A549 (cell line): ENCODE measurements around the gene MAPKAP1.

Experiments
- BHLHE40 ChIP-seq: IDR thresholded peaks from 2 replicates; pipeline ENCODE4 v1.6.1; 2012; ENCODE audit warnings: low read depth, low read length, inconsistent platforms
- CBX2 ChIP-seq: fragments of 200-600 bp; sonication (generic); IDR thresholded peaks from 2 replicates; pipeline ENCODE4 v1.6.1; 2016; ENCODE audit warnings: low read depth, mild to moderate bottlenecking, borderline replicate concordance
- CHD2 ChIP-seq: fragments of 150-350 bp; IDR thresholded peaks from 2 replicates; pipeline ENCODE4 v1.6.1; 2014; ENCODE audit warnings: low read length; ENCODE audit not compliant: partially characterized antibody
- CHD4 ChIP-seq: fragments of 200-600 bp; sonication (generic); IDR thresholded peaks from 2 replicates; pipeline ENCODE4 v1.6.1; 2016; ENCODE audit warnings: antibody characterized with exemption, mild to moderate bottlenecking, borderline replicate concordance
- EP300 ChIP-seq, 2 experiments: fragments of >200 bp; sonication (Bioruptor Twin); formaldehyde crosslinking; IDR thresholded peaks; 2 replicates in 1 of 2; 3 replicates in 1 of 2; pipeline ENCODE4 v1.6.1; 2016 to 2017
- MYC ChIP-seq: IDR thresholded peaks from 2 replicates; pipeline ENCODE4 v1.6.1; 2012; ENCODE audit warnings: mild to moderate bottlenecking, inconsistent platforms, low read length, improper control_type of control experiment, borderline replicate concordance
- POLR2A ChIP-seq: IDR thresholded peaks from 2 replicates; pipeline ENCODE4 v1.6.1; 2012; ENCODE audit warnings: mild to moderate bottlenecking, low read length
- RFX5 ChIP-seq: fragments of 450-650 bp; IDR thresholded peaks from 2 replicates; pipeline ENCODE4 v1.7.1; 2014; ENCODE audit warnings: antibody characterized with exemption, mild to moderate bottlenecking, moderate library complexity
- ZNF302 ChIP-seq: fragments of 250-450 bp; sonication (Bioruptor Pico); IDR thresholded peaks from 2 replicates; pipeline ENCODE4 v1.9.0; 2021; ENCODE audit warnings: inconsistent platforms, mild to moderate bottlenecking, moderate library complexity
- TF ChIP-seq, protein P1 (sequence below): fragments of >200 bp; sonication (Bioruptor Twin); formaldehyde crosslinking; IDR thresholded peaks from 3 replicates; pipeline ENCODE4 v1.5.1; 2016
- TF ChIP-seq, protein P2 (sequence below): fragments of 200-600 bp; sonication (generic); IDR thresholded peaks from 2 replicates; pipeline ENCODE4 v1.6.1; 2016; ENCODE audit warnings: antibody characterized with exemption, mild to moderate bottlenecking, moderate library complexity
- TF ChIP-seq, protein P3 (sequence below): IDR thresholded peaks from 2 replicates; pipeline ENCODE4 v1.6.1; 2012
- TF ChIP-seq, protein P4 (sequence below): fragments of >200 bp; sonication (Bioruptor Twin); formaldehyde crosslinking; IDR thresholded peaks from 2 replicates; pipeline ENCODE4 v1.6.1; 2016
- TF ChIP-seq, protein P5 (sequence below): fragments of 250-450 bp; sonication (Bioruptor Pico); IDR thresholded peaks from 2 replicates; pipeline ENCODE4 v1.5.0; 2020; ENCODE audit warnings: low read depth, mild to moderate bottlenecking, moderate library complexity

DNA sequence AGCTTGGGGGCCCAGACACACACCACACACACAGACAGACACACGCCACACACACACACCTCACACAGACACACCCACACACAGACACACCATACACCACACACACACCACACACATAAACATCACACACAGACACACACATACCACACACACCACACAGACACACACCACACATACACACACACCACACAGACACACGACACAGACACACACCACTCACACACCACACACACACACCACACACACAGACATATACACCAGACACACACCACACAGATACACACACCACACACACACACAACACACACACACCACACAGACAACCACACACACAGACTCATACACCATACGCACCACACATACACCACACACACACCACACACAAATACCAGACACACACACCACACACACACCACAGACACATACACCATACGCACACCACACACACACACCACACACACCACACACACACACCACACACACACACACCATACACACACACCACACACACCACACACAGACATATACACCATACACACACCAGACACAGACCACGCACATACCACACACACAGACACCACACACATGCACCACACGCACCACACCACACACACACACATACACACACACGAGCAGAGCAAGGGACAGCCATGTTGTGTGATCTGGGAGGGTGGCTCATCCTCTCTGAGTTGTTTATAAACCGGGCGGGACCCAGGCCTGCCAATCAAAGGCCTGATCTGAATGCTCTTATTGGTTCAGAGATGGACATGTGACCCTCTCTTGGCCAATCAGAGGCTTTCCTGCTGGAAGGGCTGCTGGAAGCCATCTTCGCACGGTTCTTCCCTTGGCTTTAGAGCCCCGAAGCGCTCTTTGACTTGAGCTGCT, 297.1 kb downstream of the MAPKAP1 start:
- TF ChIP-seq, protein P1, sequence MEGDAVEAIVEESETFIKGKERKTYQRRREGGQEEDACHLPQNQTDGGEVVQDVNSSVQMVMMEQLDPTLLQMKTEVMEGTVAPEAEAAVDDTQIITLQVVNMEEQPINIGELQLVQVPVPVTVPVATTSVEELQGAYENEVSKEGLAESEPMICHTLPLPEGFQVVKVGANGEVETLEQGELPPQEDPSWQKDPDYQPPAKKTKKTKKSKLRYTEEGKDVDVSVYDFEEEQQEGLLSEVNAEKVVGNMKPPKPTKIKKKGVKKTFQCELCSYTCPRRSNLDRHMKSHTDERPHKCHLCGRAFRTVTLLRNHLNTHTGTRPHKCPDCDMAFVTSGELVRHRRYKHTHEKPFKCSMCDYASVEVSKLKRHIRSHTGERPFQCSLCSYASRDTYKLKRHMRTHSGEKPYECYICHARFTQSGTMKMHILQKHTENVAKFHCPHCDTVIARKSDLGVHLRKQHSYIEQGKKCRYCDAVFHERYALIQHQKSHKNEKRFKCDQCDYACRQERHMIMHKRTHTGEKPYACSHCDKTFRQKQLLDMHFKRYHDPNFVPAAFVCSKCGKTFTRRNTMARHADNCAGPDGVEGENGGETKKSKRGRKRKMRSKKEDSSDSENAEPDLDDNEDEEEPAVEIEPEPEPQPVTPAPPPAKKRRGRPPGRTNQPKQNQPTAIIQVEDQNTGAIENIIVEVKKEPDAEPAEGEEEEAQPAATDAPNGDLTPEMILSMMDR, result no peak
- no peak for TF ChIP-seq EP300 (IDR thresholded peaks at IDR 0.05)
- no peak for TF ChIP-seq POLR2A
- TF ChIP-seq, protein P2, sequence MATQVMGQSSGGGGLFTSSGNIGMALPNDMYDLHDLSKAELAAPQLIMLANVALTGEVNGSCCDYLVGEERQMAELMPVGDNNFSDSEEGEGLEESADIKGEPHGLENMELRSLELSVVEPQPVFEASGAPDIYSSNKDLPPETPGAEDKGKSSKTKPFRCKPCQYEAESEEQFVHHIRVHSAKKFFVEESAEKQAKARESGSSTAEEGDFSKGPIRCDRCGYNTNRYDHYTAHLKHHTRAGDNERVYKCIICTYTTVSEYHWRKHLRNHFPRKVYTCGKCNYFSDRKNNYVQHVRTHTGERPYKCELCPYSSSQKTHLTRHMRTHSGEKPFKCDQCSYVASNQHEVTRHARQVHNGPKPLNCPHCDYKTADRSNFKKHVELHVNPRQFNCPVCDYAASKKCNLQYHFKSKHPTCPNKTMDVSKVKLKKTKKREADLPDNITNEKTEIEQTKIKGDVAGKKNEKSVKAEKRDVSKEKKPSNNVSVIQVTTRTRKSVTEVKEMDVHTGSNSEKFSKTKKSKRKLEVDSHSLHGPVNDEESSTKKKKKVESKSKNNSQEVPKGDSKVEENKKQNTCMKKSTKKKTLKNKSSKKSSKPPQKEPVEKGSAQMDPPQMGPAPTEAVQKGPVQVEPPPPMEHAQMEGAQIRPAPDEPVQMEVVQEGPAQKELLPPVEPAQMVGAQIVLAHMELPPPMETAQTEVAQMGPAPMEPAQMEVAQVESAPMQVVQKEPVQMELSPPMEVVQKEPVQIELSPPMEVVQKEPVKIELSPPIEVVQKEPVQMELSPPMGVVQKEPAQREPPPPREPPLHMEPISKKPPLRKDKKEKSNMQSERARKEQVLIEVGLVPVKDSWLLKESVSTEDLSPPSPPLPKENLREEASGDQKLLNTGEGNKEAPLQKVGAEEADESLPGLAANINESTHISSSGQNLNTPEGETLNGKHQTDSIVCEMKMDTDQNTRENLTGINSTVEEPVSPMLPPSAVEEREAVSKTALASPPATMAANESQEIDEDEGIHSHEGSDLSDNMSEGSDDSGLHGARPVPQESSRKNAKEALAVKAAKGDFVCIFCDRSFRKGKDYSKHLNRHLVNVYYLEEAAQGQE, result no peak
- TF ChIP-seq, protein P3, sequence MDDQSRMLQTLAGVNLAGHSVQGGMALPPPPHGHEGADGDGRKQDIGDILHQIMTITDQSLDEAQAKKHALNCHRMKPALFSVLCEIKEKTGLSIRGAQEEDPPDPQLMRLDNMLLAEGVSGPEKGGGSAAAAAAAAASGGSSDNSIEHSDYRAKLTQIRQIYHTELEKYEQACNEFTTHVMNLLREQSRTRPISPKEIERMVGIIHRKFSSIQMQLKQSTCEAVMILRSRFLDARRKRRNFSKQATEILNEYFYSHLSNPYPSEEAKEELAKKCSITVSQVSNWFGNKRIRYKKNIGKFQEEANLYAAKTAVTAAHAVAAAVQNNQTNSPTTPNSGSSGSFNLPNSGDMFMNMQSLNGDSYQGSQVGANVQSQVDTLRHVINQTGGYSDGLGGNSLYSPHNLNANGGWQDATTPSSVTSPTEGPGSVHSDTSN, result 0 out of 2 replicates have a peak, but pooled peaks have one; percentile 28
- no peak for TF ChIP-seq CHD4
- no peak for TF ChIP-seq BHLHE40
- TF ChIP-seq, protein P4, sequence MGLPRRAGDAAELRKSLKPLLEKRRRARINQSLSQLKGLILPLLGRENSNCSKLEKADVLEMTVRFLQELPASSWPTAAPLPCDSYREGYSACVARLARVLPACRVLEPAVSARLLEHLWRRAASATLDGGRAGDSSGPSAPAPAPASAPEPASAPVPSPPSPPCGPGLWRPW, result no peak
- no peak for TF ChIP-seq MYC
- TF ChIP-seq CHD2, result no peak
- TF ChIP-seq RFX5, result no peak
- TF ChIP-seq CBX2, result no peak
- no peak for TF ChIP-seq ZNF302 (CRISPR knock-in tag)
- TF ChIP-seq, protein P5, sequence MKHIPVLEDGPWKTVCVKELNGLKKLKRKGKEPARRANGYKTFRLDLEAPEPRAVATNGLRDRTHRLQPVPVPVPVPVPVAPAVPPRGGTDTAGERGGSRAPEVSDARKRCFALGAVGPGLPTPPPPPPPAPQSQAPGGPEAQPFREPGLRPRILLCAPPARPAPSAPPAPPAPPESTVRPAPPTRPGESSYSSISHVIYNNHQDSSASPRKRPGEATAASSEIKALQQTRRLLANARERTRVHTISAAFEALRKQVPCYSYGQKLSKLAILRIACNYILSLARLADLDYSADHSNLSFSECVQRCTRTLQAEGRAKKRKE (CRISPR knock-in tag), result no peak
